ENCODE results near the gene FPGT.

DNA sequence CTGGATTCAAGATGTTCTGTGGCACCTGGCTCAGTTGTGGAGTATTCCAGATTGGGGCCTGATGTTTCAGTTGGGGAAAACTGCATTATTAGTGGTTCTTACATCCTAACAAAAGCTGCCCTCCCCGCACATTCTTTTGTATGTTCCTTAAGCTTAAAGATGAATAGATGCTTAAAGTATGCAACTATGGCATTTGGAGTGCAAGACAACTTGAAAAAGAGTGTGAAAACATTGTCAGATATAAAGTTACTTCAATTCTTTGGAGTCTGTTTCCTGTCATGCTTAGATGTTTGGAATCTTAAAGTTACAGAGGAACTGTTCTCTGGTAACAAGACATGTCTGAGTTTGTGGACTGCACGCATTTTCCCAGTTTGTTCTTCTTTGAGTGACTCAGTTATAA, 7.2 kb downstream of the FPGT start:
- TF ChIP-seq, protein P1, sequence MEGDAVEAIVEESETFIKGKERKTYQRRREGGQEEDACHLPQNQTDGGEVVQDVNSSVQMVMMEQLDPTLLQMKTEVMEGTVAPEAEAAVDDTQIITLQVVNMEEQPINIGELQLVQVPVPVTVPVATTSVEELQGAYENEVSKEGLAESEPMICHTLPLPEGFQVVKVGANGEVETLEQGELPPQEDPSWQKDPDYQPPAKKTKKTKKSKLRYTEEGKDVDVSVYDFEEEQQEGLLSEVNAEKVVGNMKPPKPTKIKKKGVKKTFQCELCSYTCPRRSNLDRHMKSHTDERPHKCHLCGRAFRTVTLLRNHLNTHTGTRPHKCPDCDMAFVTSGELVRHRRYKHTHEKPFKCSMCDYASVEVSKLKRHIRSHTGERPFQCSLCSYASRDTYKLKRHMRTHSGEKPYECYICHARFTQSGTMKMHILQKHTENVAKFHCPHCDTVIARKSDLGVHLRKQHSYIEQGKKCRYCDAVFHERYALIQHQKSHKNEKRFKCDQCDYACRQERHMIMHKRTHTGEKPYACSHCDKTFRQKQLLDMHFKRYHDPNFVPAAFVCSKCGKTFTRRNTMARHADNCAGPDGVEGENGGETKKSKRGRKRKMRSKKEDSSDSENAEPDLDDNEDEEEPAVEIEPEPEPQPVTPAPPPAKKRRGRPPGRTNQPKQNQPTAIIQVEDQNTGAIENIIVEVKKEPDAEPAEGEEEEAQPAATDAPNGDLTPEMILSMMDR (conservative IDR thresholded peaks at IDR 0.05), result no peak
- no peak for TF ChIP-seq EZH2 (IDR thresholded peaks at IDR 0.05; ENCODE audit: low read depth)

Data from PC-9 (cell line).